Measurements from ENCODE around the gene PXMP2. TPM values are rescaled to one million over a fixed set of nuclear protein-coding genes. Genes with fewer than 3 reads are reported as not detected.
"Not testable (repeated sequence)": the region's sequence is repeated elsewhere in the genome, so short reads cannot be mapped to it uniquely, and the experiment has no call there.

The PXMP2 gene
- total RNA-seq, 1 donor from 2014 or later = 89.8 TPM

DNA sequence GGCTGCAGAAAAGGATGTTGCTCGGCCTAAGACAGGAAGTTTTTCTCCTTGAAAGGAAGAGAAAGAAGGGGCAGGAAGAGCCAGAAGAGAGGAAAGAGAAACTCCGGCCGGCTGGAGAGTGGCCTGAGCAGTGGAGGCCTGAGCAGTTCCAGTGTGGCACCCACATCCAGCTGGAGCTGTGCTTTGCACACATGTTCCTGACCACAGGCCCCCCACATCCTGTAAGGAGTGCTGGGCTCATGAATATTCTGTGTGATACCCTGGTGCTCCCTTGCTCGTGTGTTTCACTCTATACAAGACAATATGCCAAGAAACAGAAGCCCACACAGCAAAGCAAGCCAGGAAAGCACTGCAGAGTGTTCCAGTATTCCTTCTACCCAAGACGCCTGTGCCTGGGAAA, 27.3 kb upstream of the PXMP2 start:
- no peak for DNase-seq (ENCODE audit: low spot score)

DNA sequence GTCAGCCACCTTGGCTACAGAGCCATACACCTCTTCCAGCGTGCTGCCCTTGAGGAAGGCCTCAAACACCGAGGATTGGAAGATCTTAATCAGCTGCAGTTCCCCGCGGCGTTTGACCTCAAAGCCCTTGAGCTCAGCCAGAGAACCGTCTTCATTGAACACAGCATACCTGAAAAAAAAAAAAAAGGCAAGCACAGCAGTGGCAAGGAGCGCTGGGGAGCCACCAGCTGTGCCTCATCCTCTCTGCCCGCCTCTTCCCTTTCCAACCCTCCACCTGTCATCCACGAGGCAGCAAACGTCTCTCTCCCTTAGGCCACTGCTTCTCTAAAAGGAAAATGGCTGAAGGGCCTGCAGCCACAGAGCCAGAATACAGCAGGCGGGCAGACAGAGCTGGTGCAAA, 26.4 kb upstream of the PXMP2 start:
- DNase-seq (ENCODE audit: low spot score) = no peak

DNA sequence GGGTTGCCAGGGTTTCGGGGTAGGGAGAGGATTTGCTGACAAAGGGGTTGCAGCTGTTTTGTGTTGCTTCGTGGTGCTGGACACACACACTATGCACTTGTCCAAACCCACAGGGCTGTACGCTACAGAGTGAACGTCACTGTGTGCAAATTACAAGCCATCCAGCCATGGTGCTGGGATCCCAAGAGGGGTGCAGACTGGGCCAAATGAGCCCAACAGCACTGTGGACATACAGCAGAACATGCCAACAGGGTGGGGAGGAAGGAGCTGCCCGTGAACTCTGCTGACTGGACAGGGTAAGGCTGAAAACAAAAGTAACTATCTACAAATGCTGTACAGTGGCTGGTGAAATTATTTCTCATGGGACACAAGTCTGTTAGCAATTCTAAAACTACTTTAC, 25.4 kb upstream of the PXMP2 start:
- no peak for DNase-seq (ENCODE audit: low spot score)

DNA sequence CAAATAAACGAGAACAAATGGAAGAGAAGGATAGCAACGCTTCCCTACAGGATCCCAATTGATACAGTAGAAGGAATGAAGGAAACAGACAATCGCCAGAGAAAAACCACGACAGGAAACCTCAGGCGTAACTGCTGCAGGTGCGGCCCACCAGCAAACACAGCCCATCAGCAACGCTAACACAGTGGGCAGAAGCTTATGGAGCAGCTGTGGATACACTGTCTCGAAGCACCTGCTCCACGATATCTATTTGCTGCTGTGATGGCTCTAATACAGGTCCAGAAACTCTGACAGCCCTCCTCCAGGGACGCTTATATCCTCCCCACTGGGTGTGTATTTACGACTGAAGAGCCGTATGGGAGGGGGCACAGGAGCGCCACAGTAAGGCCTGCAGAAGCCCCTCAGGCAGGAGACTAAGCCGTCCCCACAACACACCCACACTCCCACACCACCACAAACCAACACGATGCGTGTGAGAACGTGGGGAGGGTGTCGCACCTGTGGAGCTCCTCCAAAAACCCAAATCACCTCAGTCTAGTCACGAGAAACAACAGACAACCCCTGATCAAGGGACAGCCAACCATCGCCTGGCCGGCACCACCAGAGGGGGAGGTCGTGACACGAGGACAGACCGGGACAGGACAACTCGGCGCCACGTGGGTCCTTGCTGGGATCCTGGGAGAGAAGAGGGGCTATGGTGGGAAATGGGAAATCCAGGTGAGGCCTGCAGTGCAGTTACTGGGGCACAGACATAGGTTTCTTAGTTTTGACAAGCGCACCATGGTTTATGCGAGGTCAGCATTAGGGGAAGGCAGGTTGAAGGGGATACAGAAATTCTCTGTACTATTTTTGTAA, 24.3 kb upstream of the PXMP2 start:
- DNase-seq (ENCODE audit: low spot score) = no peak

DNA sequence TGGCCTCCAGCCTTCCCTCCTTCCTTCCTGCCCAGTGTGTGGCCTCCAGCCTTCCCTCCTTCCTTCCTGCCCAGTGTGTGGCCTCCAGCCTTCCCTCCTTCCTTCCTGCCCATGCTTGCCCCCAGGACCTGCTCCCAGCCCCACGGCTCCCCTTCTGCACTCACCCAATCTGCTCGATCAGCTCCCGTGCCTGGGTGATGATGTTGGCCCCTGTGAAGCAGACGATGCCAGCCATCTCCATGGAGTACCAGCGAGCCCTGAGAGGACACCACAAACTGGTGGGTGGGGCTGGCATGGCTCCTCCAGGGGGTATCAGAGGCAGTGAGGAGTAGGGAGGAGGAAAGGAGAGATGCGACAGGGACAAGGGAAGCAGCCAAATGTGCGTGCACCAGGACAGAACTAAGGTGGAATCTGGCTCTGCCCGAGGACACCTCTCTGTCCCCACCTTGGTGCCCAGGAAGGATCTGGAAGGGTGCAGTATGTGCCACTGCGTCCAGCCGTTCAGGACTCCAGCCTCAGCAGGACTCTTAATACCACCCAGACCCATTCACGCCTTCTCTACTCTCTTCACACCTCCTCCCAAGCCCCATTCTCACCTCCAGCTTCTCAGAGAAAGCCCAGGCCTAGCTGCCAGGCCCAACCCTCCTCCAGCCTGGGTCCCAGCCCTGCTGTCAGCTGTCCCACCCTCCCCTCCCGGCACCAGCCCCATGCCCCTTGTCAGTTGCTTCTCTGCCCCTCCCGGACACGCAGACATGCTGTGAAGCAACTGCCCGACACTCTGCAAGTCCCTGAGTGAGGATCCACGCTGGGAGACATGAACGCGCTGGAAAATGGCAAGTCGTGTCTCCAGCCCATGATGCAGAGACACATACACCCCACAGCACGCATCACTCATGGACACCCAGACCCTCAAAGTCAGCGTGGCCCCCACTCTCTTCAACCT, 22.9 kb upstream of the PXMP2 start:
- DNase-seq (ENCODE audit: low spot score) = no peak

DNA sequence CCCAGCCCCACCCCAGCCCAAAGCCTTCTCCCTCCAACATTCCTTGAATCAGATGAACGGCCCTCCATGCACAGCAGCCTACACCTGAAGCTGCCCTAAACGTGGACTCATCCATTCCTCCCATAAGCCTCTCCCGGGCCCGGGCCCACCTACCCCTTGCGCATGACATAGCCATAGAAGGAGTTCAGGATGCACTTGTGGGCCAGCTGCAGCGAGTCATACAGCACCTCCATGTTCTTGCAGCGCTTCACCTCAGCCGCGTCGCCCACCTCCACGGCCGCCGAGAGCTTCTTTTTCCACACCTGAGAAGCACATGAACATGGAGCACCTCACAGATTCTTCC, 22.3 kb upstream of the PXMP2 start:
- DNase-seq (ENCODE audit: low spot score) = no peak

DNA sequence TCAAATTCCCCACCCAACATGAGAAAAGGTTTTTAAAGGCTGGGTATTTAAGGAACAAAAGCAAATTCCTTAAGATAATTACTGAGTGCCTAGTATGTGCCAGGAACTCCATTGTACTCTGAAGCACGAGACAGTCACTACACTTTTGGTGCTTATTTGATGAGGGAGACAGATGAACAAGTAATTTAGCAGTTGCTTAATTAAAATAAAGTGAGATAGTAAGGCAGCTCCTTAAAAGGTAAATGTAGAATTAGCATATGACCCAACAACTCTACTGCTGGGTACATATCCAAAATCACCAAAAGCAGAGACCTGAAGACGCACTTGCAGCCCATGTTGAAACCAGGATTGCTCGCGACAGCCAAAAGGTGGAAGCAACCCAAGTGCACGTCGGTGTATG, 21.6 kb upstream of the PXMP2 start:
- no peak for DNase-seq (ENCODE audit: low spot score)

DNA sequence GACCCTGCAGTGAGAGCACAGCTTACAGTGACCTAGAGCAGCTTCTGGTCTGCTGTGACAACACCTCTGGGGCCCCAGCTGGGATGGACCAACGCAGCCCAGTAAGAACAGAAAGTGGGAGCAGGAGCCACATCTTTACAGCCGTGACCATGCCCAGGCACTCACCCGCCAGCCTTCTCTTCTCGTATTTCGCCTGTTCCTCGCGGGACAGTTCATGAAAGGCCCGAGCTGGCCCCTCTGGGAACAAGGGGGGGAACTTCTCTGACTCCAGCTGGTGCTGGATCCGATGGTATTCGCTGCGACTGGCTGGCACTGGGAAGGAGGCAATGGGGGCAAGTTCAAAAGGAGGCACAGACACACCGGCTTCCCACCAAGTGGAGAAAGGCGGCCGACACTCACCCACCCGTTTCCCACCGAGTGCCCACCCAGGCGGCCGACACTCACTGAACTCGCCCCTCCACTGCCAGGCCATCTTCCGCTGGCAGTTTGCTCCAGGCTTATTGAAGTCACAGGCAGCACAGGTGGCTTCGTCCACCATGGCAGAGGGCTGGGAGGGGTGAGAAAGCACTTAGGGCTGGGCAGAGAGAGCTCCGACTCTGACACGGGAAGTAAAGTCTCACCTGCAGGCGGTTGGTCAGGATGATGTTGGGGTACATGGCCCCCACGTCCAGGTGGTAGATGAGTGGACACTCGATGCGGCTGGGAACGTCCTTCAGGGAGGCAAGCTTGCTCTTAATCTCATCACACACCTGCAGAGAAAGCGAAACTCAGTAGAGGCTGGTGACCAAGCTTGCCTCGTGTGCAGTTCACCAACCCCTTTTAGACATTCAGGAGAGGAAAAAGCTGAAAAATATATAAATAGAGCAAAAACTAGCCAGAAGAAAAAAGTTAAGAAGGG, 18.9 kb upstream of the PXMP2 start:
- no peak for DNase-seq (ENCODE audit: low spot score)

DNA sequence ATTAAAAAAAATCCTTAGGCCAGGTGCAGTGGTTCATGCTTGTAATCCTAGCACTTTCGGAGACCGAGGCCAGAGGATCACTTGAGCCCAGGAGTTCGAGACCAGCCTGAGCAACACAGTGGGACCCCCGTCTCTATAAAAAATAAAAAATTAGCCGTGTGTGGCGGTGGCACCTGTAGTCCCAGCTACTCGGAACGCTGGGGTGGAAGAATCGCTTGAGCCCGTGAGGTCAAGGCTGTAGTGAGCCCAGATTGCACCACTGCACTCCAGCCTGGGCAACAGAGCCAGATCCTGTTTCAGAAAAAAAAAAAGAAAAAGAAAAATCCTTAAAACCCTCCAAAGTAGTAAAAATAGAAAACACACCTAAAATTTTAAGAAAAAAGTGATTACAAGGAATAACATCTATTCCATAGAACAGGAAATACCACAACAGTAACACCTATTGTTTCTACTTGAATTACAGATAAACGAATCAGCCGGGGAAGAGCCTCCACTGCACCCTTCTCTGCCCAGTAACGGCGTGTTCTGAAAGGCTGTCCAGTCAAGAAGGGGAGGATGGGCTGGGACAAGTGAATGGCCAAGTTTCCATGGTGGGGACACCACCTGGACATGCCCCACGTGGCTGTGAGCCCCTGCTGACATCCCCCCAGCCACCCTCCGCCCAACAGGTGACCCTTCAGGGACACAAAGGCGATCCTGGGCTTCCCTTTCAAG, 18.1 kb upstream of the PXMP2 start:
- DNase-seq (ENCODE audit: low spot score) = no peak

DNA sequence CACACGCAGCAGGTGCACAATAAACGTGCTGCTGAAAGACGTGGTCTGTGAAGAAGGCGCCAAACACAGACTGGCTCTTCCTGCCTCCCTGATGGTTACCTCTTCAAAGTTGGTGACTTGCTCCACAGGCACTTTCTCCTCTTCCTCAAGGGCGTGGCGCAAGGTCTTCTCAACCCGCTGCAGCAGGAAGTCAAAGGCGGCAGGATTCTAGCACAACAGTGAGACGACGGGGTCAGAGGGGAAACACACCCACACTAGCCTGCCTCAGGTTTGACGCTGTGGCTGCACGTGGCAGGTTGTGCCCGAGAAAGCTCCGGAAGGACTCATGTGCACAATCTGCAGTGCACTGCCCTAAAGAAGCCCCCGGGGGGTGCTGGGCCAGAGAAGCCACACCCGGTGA, 15.3 kb upstream of the PXMP2 start:
- no peak for DNase-seq (ENCODE audit: low spot score)

DNA sequence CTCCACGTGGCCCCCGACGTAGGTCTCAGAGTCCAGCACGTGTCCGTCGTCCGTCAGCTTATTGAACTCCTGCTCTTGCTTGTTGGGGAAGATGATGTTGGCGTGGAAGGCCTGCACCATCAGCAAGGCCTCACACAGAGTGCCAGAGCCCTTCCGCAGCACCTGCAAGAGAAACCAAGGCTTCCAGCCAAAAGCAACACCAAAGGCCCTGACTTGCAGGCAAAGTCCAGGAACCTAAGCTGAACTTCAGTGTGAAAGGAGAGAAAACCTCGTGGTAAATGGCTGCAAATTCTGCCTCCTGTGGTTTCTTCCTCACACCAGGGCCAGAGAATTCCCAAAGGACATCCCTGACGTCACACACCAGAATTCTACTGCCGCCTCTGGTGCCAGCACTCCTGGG, 14.7 kb upstream of the PXMP2 start:
- no peak for DNase-seq (ENCODE audit: low spot score)

DNA sequence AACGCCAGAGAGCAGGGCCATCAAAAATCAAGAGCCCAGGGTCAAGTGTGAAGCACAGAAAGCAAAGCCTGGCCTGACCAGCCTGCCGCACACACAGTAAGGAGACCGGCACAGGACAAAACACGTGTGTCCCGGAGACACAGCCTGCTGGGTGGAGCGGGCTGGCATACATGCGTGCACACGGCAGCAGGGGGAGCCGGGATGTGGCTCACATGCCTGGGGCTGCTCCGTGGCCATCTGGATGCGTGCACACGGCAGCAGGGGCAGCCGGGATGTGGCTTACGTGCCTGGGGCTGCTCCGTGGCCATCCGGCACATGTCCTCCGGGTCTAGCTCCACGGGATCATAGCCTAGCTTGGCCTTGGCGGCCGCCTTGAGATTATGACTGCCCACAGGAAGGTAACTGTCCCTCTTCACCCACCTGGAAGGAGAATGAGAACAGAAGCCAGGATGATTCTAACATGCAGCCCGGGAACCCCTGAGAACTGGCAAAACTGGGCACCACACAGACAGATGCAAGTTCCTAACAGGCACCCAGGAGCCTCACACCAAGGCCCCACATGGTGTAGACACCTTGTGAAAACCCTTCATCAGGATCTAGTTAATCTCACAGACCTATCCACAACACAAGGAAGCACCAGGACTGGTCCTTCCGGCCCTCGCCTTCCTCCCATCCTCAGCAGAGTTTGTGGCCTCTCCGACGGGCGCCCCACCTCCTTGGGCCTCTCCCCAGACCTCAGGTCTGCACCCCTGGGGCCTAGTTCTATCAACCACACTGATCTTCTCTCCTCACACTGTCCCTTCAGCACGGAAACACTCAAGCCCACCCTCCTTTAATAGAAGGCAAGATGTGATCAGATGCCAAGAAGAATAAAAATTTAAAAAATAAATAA, 13.9 kb upstream of the PXMP2 start:
- no peak for DNase-seq (ENCODE audit: low spot score)

DNA sequence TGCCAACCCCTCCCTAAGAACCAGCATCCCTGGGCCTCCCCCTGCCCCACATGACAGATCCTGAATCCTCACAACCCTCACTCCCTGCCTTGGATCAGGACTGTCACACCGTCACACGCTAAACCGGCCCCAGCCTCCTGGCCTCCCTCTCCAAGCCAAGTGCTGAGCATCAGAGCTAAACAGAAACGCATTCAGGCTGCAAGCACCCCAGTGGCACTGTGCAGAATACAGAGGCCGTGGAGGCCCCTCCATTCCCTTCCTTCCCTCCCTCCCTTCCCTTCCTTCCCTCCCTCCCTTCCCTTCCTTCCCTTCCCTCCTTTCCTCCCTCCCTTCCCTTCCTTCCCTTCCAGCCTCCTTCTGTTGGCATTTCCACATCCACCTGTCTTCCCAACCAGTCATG, 12.8 kb upstream of the PXMP2 start:
- no peak for DNase-seq (ENCODE audit: low spot score)

DNA sequence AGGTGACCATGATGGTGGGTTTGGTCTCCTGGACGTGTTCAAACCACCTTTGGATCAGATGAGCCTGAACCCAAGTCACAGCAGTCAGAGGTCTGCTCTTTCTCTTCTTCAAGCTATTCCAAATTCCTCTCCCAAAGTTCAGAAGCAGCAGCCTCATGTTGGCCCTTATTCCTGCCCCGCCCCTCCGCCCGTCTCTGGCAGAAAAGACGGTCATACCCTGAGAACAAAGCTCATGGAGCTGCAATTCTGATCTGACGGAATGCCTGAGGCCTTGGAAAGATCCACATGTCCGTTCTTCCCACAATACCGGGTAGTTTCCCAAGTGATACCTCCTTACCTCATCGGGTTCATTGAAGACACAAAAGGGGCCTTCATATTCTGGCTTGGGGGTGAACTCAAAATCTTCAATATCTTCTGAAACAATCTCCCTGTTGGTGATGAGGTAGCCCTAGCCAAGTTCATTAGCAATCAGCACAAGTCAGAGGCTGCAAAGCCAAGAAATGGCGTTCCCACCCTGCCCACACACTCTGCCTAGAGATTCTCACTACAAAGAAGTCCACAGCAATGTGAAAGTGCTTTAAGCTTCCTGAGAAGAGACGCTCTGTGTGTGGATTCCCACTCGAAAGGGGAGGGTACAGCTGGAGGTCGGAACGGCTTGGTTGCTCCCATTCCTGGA, 11.5 kb upstream of the PXMP2 start:
- DNase-seq (ENCODE audit: low spot score) = no peak

DNA sequence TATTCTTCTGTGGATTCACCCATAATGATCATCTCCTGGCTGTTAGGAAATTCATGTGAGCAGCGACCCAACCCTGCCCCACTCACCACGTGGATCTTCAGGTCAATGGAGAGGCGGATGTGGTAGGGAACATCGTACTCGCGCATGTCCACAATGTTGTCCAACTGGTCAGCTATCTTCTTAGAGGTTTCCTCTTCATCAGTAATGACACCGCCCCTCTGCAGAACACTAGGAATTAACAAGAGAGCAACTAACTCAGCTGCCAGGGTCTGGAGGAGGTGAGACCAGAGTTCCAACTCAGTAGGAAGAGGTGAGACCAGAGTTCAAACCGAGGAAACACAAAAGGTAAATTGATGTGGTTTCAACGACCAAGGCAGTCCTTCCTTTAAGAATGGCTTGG, 9.9 kb upstream of the PXMP2 start:
- no peak for DNase-seq (ENCODE audit: low spot score)

DNA sequence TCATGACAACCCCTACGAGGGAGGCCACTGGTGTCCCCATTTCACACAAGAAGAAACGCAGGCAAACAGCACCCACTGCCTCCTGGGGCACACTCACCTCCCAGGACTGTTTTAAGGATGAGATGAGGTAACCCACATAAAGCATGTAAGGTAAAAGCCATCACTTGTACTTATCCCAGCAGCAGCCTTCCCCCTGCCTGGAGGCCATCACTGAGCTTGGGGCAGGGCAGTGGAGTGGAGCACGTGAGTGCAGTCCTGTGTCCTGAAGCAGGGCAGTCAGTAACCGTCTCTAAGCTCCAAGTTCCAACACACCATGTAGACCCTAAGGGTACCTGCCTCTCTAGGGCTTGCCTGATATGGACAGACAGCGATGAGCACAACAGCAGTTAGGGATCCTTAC, 2.0 kb upstream of the PXMP2 start:
- no peak for DNase-seq (ENCODE audit: low spot score)

DNA sequence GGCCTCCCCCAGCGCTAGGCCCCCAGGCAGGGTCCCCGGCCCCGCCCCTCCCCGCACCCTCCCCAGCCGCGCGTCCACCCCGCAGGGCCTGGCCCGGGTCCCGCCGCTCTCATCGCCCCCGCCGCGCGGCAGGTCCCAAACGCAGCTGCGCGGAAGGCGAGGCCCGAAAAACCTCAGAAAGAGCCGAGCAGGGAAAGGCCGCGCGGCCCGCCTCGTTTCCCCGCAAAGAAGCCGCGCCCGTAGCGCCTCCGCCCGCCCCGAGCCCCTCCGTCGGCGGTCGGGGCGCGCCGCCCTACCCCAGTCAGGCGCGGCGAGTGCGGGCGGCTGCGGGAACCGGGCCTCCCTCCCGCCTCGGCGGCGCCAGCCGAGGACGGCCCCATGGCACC, 569 bp upstream of the PXMP2 start:
- no peak for DNase-seq (ENCODE audit: low spot score)

DNA sequence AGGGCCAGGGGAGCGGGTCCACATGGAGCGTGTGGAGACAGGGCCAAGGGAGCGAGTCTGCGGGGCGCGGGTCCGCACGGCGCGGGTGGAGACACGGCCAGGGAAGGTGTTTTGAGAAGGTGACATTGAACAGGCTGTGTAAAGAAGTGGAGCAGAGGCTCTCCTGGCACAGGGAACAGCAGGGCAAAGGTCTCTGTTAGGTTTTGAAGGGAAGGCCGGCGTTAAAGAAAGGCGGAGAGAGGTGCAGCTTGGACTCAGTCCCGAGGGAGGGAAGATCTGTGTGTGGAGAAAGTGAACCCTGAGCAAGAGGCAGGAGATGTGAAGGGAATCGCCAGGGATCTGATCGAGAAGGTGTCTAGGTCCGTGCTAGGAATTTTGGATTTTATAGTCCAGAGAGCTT, 1.8 kb downstream of the PXMP2 start:
- peak; percentile 78 for DNase-seq (ENCODE audit: low spot score)

DNA sequence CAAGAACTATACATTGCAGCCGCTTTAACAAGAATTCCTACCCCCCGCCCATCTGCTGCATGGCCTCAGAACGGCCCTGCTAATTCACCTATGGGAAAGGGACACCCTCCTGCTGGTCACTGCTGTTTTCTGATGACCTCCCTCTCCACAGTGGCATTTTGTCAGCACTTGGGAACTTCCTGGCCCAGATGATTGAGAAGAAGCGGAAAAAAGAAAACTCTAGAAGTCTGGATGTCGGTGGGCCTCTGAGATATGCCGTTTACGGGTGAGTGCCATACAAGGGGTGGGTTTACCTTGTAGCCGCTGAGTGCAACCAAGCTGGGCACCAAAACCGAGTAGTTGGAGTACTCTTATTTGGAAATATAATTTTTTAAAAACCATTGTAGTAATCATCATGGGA, 2.7 kb downstream of the PXMP2 start:
- no peak for DNase-seq (ENCODE audit: low spot score)

DNA sequence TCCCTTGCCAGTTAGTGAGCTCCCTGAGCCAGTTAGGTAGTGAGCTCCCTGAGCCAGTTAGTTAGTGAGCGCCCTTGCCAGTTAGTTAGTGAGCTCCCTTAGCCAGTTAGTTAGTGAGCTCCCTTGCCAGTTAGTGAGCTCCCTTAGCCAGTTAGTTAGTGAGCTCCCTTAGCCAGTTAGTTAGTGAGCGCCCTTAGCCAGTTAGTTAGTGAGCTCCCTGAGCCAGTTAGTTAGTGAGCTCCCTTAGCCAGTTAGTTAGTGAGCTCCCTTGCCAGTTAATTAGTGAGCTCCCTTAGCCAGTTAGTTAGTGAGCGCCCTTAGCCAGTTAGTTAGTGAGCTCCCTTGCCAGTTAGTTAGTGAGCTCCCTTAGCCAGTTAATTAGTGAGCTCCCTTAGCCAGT, 4.6 kb downstream of the PXMP2 start:
- DNase-seq (ENCODE audit: low spot score) = not testable (repeated sequence)
